HG02798 (cell line): ENCODE measurements around the gene MSI2.
"Not testable (repeated sequence)": the region's sequence is repeated elsewhere in the genome, so short reads cannot be mapped to it uniquely, and the experiment has no call there.

Source experiments
- ATAC-seq: cut with Tn5 transposase; IDR thresholded peaks from one replicate; pipeline ENCODE4 v1.9.1; 2021; ENCODE audit warnings: mild to moderate bottlenecking; ENCODE audit not compliant: unreplicated experiment, poor library complexity

Gene MSI2

DNA sequence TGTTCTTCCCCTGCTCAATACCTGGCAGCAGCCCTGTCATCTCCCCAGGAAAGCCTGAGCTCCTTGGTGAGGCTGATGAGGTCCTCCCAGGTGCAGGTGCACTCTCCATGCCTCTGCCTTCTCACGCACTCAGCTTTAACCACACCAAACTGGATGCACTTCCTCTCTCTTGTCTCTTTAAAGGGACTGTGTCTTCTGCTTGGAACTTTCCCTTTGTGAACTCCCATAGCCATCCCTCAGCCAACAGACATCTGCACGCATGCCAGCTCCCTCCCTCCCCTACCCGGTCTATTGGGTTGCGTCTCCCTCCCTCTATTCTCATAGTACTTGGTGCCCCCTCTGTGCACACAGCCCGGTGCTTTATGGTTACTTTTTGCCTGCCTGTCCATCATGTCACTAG lies 231.2 kb downstream of the MSI2 start:
- no peak for ATAC-seq

DNA sequence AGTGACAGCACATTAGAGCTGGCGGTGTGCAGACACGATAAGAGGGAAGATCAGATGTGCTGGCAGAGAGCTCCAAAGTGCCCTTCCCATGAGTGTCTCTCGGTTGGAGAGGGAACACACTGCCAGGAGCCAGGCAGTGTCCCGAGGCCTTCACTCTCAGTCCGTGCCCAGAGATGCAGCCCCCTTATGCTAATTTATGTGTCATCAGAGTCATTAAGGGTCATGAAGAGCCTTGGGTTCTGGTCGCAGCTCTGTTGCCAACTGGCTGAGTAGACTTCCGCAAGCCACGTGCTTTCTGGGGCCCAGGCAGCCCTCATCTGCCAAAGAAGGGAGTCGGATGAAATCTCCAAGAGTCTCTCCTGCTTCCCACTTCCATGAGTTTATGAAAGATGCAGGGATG lies 232.5 kb downstream of the MSI2 start:
- ATAC-seq = no peak

DNA sequence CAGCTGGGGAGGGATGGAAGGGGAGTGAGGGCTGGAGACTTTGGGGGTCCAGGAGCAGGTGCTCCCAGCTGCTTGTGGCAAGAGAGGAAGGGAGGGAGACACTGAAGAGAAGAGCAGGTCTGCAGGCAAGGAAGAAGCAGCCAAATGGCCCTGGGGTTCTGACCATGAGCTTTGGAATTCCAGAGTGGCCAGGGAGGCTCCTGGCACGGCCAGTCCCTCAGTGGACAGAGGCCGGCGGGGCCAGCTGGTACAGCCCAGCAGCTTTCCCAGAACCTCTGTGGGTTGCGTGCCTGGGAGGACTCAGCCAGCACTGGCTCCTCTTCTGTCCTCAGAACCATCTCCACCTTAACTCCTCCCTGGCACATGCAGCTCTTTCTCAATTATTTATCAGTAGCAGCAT lies 233.0 kb downstream of the MSI2 start:
- ATAC-seq = no peak

DNA sequence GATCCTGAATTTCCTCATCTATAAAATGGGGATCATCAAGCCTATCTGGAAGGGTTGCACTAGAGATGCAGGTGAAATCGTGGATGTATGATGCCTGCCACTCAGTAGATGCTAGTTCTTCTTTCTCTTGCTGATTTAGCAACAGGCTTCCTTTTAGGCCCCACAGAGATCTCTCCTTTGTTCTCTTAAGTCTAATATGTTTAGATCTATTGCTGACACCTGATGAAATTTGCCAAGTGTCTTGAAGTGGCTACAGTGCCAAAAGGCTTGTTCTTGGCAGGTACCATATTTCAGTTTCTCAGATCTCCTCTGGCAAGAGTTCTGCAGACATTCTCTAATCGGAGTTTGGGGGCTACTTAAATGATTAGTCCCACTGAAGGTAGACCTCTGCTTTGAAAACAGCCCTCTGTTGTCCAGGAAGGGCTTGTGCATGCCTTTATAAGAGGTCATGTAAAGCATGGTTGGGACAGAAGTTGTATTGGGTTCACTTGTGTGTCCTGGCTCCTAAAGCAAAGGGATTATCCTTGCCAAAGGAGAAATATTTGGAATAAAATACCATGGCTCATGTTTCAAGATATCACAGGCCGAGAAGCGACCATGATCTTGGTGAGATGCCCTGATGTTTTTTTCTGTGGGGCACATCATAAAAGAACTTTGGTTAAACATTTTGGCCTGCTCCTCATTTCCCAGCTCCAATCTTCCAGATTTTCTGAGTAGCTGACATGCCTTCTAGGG lies 234.0 kb downstream of the MSI2 start:
- no peak for ATAC-seq

DNA sequence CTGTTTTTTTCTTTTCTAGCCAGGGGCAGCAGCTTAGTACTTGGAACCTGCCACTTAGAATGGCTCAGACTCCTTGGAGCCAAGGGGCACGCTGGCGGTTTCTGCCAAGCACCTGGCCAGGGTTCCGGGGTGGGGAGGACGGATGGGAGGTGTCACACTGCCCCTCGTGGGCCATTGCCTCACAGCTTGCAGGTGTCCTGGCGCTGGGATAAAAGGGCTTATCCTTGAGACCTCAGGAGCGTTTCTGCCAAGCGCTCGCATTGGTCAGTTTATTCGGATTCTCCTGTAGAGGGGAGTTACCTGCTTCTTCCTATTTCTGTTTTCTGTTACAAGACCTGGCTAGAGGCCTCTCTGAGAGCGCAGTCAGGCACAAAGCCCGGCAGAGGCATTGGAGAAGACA lies 234.6 kb downstream of the MSI2 start:
- no peak for ATAC-seq

DNA sequence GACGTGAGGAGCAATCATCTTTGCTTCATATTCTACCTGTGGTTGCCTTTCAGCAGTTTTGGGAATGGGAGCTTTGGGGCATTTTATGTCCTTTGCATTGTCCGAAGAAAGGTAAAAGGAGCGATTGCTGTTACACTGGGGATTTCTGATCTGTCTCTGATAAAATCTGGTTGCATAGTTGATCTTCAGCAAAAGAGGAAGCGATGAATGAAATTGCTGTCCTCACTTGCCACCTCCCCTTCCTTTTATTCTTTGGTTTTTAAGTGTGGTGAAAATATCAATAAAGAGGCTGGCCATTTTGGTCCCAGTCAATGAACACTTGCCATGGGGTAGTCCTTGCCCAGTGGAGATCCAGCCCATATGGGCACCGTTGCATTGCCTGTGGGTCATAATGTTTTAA lies 236.8 kb downstream of the MSI2 start:
- ATAC-seq = no peak

DNA sequence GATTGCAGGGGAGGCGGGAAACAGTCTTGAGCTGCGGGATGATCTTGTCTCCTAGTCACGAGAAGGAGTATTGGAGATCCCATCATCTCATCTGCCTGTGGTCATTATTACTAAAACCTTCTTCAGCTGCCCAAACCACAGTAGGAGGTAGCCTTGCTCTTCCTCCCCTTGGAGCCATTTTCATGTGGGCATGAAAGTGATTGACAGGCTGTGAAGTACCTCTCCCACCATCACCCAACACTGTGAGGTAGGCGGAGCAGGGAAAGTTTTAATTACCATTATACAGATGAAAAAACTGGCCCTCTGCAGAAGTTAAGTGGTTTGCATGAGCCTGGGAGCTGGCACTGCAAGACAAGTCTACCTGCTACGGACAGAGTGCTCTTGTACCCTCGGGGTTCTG lies 237.3 kb downstream of the MSI2 start:
- ATAC-seq = no peak

DNA sequence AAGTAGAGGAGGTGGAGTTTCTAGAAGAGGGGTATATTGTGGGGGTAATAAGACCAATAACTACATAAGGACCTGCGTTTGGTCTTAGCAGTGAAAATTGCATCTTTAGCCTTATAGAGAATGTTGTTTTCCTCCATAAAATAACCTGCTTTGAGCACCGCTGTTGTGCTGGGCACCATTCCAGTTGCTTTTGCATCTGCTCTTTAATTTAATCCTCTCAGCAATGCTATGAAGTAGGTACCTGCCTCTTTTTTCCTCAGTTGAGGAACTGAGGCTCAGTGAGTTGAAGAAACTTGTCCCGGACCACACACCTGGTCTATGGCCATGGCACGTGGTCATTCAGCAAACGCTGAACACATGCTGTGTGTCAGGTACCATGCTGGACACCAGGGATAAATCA lies 238.1 kb downstream of the MSI2 start:
- no peak for ATAC-seq

DNA sequence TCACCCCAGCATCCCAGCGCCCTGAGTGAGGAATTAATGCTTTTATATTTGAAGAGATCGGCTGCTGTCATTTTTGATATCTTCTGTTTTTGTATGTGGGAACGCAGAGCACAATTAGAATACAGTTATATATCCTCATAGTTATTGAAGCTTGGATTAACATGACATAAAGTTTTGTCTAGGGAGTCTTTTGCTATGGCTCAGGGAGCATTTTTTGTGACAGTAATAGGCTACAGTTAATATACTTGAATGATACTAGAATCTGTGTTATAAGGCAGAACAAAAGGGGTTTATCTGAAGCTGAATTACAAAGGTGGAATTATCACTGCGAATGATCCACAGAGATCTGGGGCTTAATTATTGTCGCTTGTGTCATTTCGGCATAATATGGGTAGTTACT lies 239.4 kb downstream of the MSI2 start:
- no peak for ATAC-seq

DNA sequence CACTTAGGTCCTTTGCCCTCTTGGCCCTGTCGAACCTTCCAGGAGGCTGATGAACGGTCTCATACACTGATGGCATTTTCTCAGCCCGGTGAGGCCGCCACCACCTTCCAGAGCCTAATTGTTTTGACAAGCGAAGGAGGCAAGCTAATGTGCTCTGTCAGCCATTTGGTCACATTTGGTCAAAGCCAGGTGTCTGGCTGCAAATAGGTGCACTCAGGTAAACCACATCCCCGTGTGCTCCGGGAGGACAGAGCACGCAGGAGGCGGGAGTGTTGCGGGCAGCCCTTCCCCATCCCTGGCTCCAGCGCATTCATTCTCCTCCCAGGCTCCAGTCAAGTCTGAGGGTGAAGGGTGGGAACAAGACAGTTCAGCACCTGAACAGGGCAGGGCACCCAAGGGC lies 240.1 kb downstream of the MSI2 start:
- ATAC-seq = no peak

DNA sequence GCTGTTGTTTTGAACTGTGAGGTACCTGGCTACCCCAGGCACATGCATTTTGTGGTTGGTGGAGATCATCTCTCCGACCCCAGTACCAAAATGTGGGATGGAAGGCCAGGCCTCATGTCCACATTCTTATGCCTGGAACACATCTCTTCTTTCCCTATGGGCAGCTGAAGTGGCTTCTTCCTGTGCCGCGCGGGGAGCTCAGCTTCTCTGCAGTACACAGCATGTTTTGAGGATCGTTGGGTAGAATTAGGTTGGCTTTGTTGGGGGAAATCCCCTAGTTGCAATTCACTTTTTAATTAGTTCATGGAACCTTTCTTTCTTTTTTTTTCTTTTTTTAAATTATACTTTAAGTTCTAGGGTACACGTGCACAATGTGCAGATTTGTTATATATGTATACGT lies 242.1 kb downstream of the MSI2 start:
- ATAC-seq = no peak

DNA sequence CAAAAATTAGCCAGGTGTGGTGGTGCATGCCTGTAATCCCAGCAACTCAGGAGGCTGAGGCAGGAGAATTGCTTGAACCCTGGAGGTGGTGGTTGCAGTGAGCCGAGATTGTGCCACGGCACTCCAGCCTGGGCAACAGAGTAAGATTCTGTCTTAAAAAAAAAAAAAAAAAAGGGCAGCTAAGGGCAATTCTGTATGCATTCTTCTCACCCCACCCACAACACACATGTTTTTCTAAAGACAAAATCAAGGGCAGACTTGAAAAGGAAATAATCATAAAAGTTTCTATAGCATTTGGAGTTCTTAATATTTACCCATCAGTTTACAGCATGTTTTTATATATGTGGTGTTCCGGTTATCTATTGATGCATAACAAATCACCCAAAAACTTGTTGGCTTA lies 242.9 kb downstream of the MSI2 start:
- ATAC-seq = not testable (repeated sequence)

DNA sequence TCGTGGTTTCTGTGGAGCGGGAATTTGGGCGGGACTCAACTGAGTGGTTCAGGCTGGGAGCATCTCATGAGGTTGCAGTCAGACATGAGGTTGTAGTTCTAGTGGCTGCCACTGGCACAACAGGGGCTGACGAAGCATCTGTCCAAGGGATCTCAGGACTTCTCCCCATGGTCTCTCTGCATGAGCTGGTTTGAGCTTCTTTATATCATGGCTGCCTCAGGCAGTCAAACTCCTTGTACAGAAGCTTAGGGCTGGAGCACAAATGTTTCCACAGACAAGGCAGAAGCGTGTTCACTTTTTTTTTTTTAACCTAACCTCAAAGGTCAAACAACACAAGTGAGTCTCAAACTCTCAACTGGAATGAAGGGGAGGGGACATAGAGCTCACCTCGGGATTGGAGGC lies 243.3 kb downstream of the MSI2 start:
- ATAC-seq = no peak

DNA sequence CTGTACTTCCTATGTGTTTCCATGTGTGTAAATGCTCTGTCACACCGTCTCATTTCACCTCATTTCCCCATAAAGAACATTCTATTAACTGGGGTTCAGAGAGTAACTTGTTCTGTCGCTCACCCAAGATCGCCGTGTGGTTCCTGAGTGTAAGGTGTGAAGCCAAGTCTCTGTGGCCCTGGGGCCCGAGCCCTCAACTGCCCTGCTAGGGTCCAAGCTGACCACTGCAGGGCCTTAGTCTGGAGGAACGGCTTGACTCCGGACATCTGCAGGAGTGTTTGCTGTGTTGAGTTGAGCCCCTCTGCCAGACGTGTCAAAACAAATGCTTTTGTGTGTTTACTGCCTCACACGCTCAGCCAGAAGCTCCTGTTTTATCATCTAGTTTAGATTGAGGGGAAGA lies 244.7 kb downstream of the MSI2 start:
- no peak for ATAC-seq

DNA sequence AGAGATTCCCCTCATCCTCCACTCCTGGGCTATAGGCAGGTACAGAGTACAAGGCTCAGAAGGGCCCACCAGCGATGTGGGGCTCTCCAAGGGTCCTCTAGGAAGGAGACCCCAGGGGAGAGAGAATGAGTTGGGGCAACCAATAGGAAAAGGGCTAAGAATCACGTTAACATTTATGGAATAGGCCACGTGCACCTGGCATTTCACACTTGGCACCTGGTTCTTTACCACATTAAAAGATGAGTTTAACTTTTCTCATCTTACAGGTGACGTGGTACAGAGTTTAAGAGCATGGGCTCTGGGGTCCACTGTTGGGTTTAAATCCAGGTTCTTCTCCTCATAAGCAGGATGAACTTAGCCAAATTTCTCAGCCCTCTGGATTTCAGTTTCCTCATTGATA lies 245.7 kb downstream of the MSI2 start:
- ATAC-seq = no peak

DNA sequence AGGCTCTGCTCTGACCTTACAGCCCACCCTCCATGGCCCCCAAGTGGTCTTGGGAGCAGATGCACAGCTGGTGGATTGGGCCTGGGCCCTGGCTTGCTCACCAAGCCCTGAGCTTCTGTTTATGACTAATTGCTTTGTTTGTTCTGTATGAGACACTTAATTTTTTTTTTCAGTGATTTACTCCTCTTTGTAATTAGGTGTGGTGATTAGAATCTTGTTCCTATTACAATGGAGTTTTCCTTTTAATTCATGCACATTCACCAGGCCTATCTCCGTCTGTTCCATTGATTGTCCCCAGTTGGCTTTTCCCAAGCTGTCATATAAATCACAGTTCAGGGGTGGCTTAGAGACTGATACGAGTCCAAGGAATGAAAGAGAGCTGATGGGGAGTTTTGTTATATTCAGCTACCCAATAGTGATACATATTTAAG lies 246.5 kb downstream of the MSI2 start:
- ATAC-seq = no peak

DNA sequence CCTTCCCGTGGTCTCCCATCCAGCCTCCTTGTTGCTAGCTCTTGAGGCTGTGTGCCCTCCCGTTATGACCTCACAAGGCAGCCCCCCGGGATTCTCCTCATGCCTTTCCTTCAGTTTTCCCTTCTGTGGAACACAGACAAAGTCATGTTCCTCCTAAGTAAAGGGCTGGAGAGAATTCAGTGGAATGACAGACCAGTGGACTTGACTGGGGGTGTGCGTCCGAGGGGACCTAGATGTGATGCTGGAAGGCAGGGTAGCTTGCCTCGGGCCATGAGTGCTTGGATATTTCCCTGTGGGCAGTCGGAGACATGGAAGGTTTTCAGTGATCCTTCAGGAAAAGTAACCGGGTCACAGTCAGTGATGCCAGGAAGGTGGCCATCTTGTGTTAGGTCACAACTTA lies 247.9 kb downstream of the MSI2 start:
- no peak for ATAC-seq

DNA sequence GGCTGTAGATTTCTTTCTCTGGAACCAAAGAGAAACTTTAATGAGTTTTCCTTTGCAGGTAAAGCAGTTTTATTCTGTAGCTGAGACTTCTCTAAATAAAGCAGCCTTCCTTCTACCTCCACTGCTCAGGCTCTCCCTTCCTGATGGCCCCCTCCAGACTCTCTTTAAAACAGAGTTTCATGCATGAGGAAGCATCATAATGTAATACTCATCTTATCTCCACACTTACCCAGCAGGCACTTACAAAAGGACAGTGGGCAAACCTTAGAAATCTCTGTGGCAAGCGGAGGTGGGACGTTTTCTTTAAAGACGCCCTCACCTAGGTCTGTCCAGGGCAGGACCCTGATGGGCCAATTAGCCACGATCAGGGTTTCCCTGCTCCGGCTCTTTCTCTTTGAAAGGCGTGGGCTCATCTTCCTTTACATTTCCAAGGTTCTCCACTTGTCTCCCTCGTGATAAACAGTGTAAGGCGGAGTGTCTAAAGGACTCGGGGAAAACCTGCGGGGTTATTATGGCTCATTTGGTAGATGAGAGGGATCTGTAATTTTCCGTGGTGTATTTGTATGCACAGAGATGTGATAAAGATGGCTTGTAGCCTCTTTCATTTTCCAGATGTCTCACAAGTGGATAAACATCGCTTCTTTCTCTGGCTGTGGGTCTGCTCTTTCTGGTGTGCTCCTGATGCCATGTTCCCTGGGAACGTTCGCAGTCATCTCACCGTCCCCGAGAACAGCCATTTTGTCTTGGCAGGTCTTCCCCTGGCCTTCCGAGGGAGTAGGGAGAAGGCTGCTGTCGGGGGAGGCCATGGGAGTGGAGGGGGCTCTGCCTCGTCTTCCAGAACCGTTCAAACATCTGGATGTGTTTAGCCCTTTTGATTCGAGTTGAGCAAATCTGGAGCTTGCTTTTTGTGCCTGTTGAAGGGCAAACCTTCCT lies 249.8 kb downstream of the MSI2 start:
- ATAC-seq = no peak

DNA sequence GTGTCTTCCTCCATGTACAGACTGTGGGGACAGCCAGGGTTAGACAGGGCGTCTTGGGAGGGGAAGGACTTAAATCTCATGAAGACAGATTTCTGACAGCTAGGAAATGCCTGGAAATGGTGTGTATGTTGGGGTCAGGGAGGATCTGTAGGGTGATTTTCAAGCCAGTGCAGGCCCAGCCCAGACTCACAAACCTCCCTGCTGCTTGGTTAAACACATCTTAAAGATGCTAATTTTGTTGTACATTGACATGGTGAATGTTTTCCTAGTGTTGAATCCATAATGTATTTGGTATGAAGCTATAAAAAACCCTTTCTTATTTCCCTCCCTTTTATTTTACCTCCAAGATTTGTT lies 250.4 kb downstream of the MSI2 start:
- no peak for ATAC-seq

DNA sequence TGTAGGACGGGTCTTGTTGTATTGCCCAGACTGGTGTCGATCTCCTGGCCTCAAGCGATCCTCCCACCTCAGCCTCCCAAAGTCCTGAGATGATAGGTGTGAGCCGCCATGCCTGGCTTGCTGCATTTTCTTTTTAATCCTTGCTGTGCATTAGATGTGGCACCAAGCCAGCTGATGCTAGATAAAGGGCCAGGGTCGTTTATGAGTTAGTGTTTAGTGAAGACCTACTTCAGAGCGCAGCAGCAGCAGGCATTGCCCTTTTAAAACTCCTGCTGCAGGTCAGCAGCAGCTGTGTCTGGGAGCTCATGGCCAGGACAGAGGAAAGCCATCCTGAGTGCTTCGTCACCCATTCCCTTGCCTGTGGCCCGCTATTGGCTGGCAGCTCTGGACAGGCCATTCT lies 251.5 kb downstream of the MSI2 start:
- ATAC-seq = no peak

DNA sequence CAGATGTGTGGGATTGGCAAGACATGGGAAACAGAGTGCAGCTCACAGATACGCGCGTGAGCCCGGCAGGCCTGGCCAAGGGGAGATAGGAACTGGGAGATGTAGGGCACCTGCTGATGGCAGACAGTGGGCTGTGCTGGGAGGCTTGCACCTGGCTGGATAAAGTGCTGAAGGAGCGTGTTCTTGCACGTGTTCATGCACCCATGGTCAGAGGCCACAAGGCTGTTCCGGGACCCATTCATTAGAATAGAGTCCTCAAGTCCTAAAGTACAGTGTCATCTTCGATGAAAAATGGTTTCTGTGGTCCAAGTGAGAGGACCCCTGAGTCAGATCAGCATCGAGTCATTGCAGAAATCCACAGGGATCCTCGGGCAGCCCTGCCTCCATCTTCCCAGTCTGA lies 252.3 kb downstream of the MSI2 start:
- no peak for ATAC-seq
